Stimulated activated CD4-positive, alpha-beta T cell treated with anti-CD3 and anti-CD28 coated beads, Interleukin-2, amount 100 ng/mL, for 4 hours (primary cell): Measurements from ENCODE around the gene ZFYVE9.
"Not testable (repeated sequence)": the region's sequence is repeated elsewhere in the genome, so short reads cannot be mapped to it uniquely, and the experiment has no call there.

Source experiments
- DNase-seq: peaks from one replicate; pipeline ENCODE4 v3.0.0-alpha.2; 2020; ENCODE audit warnings: low read depth

The ZFYVE9 gene

DNA sequence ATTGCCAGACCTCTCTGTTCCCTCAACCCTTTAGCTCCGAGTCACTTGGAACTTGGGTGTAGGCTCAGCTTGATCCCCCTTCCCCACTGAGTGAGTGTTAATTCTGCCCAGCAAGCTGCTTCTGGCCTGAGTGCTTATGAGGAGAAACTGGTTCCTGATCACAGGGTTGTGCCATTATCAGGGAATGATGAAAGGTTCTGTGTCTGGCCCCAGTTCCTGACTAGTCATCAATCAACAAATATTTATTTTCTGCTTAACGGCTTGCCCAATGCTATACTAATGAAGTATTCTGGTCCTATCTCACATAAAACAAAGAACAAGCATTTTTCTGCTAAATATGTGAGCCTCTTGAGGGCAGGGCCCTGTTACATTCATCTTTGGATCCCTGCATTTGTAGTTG is 203.4 kb downstream of the ZFYVE9 start:
- DNase-seq: no peak

DNA sequence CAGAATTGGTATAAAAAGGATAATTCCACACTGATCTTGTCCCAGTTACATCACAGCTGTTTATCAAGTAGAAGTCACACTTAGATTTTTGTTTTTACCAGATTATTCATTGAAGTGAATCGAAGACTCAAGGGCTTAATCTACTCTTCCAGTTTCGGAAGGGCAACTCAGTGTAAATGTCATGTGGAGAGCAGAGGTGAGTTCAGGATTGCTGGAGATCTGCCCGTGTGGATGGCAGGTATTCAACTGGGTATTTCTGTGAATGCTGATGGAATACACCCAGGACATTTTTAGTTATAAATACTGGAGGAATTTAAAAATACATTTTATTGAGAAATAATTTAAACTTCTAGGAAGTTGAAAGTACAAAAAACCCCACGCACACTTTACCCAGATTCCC is 204.8 kb downstream of the ZFYVE9 start:
- no peak for DNase-seq

DNA sequence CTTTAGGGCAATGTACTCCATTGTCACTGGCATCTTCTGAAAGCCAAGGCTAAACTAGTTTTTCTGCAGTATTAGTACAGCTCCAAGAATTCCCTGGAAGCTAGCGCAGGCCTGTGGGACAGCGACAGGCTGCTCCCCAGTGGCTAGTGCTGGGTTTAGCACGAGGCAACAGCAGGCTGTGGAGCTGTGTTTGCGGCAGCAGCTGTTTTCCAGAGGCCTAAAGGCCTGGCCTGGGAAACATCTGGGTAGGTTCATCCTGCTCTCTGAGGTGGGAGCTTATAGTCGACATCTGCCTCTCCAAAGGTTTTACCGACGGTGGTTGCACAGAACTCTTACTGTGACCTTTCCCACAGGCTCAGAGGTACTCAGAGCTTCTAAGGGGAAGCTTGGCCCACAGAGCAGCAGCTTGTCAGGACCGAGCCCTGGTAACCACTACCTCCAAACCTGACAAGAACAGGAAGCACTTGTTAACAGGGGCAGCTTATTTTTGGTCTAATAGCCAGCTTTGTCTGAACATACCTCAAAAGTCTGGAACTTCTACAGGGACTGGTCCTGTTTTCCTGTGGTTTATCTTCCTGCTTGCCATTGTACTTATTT is 206.9 kb downstream of the ZFYVE9 start:
- no peak for DNase-seq

DNA sequence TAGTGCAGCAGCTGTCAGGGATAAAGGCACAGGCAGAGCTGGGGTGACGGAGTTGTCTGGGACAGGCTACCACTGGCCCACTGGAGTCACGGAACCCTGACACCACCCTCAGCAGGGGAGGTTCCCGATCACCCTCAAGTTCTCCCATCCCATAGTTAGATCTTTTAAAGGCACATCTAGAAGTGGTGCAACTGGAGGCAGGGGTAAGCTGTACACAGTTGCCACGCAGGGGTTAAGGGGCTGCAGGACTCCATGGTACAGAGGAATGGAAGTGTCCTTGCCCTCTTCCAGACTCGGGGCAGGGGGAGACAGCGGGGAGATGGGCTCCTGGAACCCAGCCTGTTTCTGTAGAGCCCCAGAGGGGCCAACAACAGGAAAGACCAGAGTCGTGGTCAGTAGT is 210.8 kb downstream of the ZFYVE9 start:
- no peak for DNase-seq

DNA sequence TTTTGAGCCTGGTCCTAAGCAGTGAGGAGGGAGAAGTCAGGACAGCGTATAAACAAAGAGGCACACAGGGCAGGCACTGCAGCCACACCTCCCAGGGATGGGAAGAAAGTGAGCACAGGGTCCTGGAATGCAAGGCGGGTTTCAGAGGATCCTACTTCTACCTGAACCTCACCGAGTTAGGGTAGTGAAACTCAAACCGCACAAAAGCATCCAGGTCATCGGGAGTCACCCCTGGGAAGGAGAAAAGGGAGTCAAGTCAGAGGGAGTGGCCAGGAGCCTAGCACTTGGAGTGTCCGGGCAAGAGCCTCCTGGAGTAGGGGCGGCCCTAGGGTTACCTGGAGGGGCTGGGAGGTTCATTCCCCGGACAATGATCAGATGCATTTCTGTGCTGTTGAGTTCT is 213.5 kb downstream of the ZFYVE9 start:
- DNase-seq: no peak

DNA sequence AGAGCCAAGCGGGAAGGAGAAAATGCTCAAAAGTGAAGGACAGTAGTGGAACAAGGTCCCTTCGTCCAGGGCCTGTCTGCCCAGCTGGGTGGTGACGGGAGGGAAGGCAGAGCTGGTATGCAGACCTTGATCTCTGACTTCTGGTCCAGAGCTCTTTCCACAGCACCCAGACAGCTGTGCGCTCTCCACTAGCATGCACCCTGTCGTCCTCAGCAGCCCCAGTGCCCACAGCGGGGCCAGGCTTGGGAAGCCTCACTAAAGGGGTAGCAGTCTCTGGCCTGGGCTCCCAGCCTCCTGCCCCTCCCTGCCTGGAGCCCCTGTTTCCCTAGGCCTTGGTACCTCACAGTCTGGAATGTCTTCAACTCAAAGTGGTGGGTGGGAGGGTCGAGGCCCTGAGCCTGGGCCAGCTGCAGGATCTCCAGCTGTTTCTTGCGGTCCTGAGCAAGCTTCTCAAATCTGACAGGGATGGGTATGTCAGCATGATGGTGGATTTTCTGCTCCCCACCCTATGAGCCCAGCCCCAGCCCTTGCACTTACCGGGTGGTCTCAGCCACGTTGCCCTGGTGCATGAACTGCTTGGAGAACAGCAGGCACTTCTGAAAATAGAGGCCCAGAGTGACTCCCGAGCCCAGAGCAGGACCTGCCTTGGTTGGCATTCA is 214.1 kb downstream of the ZFYVE9 start:
- DNase-seq: no peak

DNA sequence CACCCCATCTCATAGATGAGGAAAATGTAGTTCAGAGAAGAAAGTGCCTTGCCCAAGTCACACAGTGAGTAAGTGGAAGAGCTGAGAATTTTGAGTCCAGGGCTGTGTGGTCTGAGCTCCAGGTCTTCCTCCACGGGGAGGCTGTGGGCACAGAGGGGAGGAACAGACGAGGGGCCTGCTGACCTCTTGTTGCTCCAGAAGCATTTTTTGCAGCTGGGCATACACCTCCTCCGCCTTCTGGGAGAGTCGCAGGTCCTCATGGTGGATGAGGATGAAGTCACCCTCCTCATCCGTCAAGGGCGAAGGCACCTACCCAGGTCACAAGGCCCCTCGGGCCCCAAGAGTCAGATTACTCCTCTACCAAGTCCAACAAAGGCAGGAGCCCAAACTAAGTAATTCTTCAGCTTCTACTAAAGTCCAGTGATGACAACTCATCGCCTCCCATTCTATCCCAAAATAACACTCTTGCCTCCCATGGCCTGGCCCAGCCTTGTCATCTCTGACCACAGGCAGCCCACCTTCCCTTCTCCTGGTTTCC is 215.0 kb downstream of the ZFYVE9 start:
- DNase-seq: no peak

DNA sequence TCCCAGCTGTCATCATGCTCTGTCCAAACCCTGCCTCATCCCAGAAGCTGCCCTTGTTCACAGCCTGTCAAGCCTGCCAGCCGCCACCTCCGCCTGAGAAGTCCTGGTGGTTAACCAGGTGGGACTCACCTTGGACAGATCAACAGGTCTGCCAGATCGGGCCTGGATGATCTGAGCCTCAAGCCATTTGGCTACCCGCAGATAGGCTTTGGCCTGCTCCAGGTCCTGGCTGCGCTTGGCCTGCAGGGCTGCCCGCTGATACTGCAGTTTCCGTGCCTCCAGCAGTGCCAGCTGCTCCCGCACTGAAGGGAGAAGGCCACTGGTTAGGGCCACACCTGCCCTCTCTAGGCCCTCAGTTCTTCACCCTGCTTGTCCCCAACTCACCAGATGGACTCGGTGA is 215.5 kb downstream of the ZFYVE9 start:
- no peak for DNase-seq

DNA sequence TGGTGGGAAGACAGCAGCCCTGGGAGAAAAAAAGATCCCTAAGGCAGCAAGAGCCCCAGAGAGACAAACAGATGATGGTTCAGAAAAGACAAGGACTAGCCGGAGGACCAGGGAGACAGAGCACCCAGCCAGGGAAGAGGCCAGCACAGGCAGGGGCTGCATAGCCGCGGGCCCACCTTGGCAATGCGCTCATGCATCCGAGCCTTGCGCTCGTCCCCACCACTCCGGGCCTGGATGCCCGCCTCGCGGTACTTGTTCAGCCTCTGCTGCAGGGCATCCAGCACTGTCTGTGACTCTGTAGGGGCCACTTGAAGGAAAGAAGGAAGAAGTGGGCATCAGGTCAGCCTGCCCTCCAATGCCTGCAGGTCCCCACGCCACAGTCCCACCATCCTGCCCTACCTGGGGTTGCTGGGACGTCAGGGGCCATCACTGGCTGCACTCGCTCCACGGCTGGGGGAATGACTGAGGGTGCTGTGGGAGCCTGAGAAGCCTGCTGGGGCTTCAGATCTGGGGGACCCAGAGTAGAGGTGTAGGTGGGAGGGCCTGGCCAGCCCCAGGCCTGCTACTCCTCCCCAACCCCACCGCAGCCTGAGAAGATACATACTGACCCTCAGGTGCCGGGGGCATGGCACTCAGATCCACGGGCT is 217.1 kb downstream of the ZFYVE9 start:
- DNase-seq: no peak

DNA sequence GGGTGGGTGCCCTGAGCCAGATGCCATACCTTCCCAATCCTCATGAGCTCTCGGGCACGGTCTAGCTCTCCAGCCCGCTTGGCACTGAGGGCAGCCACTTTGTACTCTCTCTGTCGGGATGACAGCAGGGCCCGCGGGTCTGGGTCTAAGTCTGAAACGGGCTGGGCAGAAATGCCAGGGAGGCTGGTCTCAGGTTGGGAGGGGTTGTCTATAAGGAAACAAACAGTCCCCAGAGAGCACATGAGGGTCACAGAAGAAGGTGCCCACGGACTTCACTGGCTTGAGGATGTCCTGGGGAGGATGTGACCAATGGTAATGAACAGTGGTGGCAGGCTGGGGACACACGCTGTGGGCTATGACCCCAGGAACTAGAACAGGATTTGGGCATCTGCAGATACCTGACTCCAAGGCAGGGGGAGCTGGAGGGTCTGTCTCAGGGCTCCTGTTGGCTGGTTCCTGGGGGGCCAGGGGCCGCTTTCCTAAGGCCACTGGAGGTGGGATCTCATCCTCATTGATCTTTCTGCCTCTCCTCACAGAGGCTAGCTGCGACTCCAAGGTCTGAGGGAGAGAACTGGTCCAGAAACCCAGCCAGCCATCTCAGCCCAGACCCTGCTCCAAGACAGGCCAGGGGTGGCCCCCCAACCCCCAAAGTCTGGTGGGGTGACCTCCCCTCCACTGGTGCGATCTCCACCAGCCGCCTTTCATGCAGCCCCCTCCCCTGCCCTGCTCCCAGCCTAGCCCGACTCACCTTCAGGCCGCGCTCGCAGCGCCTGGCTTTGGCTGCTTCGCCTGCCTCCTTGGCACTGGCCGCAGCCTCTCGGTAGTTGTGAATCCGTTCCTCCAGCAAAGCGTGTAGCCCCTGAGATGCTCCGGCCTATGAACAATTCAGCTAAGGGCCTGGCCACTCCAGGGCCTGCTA is 218.0 kb downstream of the ZFYVE9 start:
- no peak for DNase-seq

DNA sequence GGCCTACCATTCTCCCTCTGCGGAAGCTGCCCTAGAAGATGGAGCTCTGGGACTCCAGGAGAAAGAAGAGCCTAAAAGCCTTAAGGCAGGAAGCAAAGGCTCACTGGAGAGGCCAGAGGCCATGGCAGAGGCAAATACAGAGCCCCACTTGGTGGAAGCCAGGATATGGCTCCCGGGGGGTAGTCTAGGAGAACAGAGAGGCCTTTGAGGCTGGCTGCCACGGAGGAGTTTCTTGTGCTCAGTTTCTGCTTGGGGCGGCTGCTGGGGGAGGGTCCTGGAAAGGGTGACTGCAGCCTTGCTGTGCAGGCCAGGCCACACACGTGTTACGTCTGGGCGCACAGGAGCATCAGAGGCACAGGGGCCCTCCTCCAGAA is 218.7 kb downstream of the ZFYVE9 start:
- DNase-seq: no peak

DNA sequence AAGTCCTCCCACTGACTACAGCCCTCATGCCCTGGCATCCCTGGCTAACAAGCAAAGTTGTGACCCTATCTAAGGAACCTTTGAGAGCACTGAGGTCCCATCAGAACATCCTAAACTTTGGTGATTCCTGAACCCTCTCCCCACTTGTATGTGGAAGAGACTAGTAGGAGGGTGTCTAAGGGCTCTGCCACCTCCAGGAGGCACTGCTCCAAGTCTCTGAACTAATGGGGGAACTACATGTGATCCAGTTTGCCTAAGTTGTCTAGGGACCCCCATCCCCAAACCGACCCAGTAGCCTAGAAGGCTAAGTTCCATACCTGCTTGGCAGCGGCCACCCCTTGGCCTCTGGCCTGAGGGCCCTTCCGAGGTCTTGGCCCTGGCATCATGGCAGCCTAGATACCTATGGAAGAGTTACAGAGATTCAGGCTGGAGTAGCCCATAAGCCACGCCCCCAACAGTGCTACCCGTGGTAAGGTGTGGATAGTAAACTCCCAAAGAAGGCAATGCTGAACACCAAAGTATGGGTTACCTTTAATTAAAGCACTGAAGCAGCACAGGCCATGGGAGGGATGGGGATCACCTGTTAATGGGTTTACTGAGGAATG is 222.4 kb downstream of the ZFYVE9 start:
- no peak for DNase-seq

DNA sequence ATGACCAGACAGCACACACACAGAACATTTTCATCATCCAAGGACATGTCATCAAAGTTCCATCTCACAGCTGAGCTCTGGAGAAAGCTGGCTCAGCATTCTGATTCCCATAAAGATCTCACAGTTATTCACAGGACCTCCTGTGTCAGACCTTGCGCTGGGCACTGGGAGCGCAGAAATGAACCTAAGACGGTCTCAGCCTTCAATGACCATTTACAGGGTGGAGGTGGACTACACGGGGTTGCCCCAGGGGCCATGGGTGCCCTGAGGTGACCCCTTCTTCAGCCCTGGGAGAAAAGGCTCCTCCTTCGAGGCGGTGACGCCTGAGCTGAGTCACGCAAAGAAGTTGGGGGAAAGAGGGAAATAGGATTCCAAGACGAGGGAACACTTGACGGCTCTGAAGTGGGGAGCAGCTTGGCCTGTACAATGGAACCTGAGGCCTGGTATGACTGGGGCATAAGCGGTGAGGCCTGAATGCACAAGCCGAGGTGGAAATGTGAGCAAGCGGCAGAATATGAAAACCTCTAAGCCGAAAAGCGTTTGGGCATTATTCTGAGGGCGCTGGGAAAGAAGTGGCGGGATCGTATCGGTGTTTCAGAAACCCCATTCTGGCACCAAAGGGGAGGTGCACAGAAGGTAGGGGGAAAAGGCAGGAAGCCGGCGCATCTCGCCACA is 223.3 kb downstream of the ZFYVE9 start:
- DNase-seq: no peak

DNA sequence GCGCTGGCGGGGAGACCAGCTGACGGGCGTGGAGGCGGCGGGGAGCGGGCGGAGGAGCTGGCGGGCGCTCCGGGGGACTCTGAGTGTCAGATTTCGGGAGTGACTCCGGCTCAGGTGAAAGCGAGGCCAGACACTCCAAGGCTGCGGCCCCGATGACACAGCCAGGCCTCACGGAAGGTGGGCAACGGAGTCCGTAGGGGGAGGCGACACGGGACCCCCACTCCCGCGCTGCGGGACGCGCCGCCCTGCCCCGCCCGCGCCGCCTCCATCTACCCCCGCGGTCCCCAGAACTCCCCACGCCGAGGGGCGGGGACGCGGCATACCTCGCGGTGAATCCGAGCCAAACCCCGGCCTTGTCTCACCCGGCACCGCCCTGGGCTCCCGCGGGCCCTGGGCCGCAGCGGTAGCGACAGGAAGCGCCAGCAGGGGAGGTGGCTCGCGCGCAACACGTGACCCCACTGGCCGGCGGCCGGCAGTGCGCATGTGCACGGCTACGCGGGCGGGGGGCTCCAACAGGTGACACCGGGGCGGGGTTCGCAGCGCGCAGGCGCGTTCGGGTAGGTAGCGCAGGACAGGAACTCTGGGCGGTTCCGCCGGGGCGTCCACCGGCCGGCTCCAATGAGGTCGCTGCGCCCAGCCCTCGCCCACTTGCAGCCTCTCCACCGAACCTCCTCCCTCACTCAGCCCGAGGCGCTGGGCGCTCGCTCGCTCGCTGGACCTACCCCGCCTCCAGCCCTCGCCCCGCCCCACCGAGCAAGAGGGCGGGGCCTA is 224.0 kb downstream of the ZFYVE9 start, which contains the start of gene CC2D1B:
CC2D1B (minus strand) TSS at position 460 of the 771 bp plus-strand sequence. CDS start 1,585 bp downstream, outside the sequence.
- DNase-seq: peak; percentile 98

DNA sequence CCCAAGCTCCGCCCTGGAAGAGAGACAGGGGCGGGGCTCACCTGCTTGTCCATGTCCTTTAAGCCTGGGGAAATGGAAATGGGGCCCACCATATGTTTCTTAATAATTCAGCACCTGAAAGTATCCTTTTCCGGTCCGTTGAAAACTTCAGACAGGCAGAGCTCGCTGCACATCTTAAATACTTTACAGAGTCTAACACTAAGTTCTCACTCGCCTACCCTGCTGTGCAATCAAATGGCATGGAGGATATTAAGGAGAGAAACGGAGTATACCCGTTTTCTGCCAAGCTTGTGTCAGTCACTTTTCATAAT is 224.6 kb downstream of the ZFYVE9 start:
- no peak for DNase-seq

DNA sequence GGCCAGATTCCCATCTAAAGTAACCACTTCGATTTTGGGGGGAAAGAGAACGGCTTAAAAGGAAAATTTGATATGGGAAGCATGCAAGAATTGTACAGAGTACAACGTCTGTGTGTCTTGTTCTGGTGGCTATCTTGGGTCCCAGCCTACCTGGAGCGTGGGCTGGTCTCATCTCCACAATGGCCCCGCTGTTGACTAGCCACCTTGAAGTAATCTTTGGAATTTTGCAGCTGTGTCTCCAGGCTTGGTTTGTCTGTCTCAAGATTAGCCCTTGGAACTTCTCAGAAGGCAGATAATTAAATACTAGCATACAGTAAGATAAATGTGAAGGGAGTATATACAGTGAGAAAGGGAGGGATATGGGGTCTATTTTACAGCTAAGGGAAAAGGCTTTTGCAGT is 225.4 kb downstream of the ZFYVE9 start:
- DNase-seq: no peak

DNA sequence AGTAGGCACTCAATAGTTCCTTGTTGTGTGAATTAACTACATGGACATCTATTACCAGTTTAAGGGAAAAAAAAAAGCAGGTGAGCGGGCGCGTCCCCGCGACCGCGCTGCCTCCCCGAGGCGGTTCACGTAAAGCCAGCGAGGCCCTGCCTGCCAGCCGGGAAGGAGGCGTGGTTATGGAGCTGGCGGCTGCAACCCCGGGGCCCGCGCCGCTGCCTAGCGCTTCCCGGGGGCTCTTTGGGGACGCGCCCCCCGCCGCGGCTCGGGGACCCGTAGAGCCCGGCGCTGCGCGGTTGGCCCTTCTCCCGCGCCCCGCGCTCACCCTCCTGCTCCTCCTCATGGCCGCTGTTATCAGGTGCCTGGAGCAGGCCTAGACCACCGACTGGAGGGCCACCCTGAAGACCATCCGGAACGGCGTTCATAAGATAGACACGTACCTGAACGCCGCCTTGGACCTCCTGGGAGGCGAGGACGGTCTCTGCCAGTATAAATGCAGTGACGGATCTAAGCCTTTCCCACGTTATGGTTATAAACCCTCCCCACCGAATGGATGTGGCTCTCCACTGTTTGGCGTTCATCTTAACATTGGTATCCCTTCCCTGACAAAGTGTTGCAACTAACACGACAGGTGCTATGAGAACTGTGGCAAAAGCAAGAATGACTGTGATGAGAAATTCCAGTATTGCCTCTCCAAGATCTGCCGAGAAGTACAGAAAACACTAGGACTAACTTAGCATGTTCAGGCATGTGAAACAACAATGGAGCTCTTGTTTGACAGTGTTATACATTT is 226.7 kb downstream of the ZFYVE9 start:
- DNase-seq: peak; percentile 49

DNA sequence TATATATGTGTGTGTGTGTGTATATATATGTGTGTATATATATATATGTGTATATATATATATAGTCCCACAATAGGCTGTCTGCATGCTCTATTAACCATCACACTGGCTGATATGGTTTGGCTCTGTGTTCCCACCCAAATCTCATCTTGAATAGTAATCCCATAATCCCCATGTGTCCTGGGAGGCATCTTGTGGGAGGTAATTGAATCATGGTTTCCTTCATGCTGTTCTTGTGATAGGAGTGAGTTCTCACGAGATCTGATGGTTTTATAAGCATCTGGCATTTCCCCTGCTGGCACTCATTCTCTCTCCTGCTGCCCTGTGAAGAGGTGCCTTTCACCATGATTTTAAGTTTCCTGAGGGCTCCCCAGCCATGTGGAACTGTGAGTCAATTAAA is 228.0 kb downstream of the ZFYVE9 start:
- DNase-seq: not testable (repeated sequence)

DNA sequence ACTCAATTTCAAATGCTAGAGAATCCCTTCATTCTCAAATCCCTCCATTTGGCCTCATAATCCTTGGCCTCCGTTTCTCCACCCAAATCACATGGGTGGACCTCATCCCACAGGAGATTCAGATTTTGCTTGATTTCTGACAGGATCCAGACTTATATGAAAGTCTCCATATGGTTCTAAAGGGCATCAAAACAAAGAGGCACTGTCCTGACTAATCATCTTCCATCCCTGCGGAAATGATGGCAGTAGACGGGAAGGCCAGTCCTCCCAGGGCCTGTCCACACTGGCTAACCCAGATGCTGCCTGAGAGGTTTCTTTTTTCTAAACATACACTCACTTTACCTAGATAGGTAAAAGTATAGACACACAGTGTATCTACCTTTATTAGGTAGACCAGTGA is 243.5 kb downstream of the ZFYVE9 start:
- no peak for DNase-seq

DNA sequence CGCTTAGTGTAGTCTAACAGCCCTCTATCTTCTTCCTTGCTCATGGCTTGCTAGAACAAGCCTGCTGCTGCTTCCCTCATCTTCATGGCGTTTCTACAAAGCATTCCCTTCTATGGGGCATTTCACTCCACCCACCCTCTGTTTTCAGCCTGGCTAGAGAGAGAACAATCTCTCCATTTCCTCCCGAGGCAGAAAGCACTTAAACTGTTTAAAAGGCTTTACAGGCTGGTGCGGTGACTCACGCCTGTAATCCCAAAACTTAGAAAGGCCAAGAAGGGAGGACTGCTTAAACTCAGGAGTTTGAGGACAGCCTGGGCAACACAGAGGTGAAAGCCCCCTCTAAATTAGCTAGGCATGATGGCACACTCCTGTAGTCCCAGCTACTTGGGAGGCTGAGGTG is 244.6 kb downstream of the ZFYVE9 start:
- DNase-seq: no peak
